HG03442 (cell line): ENCODE results near the gene JSRP1.

Experiments used
- ATAC-seq: cut with Tn5 transposase; IDR thresholded peaks from one replicate; pipeline ENCODE4 v1.9.1; 2021; ENCODE audit warnings: mild to moderate bottlenecking, moderate library complexity; ENCODE audit not compliant: unreplicated experiment

JSRP1 gene

GRCh38 chr19:2219726-2220125 lies 36.5 kb downstream of the JSRP1 start:
- no peak for ATAC-seq

GRCh38 chr19:2217591-2217990 lies 38.6 kb downstream of the JSRP1 start:
- ATAC-seq, result no peak

- ATAC-seq, result no peak
Measured at GRCh38 chr19:2216361-2217225, 39.6 kb downstream of the JSRP1 start.

- no peak for ATAC-seq
Measured at GRCh38 chr19:2215281-2215751, 40.9 kb downstream of the JSRP1 start.

- ATAC-seq, result no peak
Measured at GRCh38 chr19:2214251-2214650, 42.0 kb downstream of the JSRP1 start.

- no peak for ATAC-seq
Measured at GRCh38 chr19:2213799-2214198, 42.4 kb downstream of the JSRP1 start.

GRCh38 chr19:2212861-2213711 lies 43.1 kb downstream of the JSRP1 start:
- ATAC-seq, result no peak

GRCh38 chr19:2210987-2211740 lies 45.1 kb downstream of the JSRP1 start:
- no peak for ATAC-seq

GRCh38 chr19:2210206-2210605 lies 46.0 kb downstream of the JSRP1 start:
- no peak for ATAC-seq

GRCh38 chr19:2209408-2209807 lies 46.8 kb downstream of the JSRP1 start:
- no peak for ATAC-seq

GRCh38 chr19:2208975-2209374 lies 47.2 kb downstream of the JSRP1 start:
- ATAC-seq, result no peak

- no peak for ATAC-seq
Measured at GRCh38 chr19:2207991-2208860, 48.0 kb downstream of the JSRP1 start.

- ATAC-seq, result no peak
Measured at GRCh38 chr19:2207008-2207407, 49.2 kb downstream of the JSRP1 start.

GRCh38 chr19:2202366-2202765 lies 53.9 kb downstream of the JSRP1 start:
- no peak for ATAC-seq
